ENCODE data around the gene SMOC2.

Gene SMOC2

GRCh38 chr6:168469926-168470325, 28.9 kb downstream of the SMOC2 start:
- H3K4me3 ChIP-seq: no peak overlapping the region

GRCh38 chr6:168472363-168472762, 31.4 kb downstream of the SMOC2 start:
- H3K27ac ChIP-seq: no peak overlapping the region
- no peak overlapping the region for H3K4me3 ChIP-seq

More at GRCh38 chr6:168469926-168470325, 28.9 kb downstream of the SMOC2 start:
- no peak overlapping the region for H3K27ac ChIP-seq

DNA sequence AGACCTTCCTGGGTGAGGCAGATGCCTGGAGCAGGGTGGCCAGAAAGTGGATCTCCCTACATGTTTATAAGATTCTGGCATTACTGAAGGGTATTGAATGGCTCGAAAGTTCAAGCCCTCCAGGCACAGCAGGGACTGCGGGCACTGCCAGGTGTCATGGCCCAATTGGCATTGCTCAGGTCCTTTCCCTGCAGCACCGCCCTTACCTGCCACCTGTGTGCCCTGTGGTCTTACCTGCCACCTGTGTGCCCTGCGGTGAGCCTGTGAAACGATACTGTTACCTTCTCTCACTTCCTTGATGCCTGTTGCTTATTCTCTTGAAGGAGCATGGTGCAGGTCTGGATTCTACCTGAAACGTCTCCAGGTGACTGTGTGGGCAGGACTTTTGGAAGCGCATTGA, 32.2 kb downstream of the SMOC2 start:
- H3K4me3 ChIP-seq: no peak overlapping the region
- H3K27ac ChIP-seq: no peak overlapping the region

DNA sequence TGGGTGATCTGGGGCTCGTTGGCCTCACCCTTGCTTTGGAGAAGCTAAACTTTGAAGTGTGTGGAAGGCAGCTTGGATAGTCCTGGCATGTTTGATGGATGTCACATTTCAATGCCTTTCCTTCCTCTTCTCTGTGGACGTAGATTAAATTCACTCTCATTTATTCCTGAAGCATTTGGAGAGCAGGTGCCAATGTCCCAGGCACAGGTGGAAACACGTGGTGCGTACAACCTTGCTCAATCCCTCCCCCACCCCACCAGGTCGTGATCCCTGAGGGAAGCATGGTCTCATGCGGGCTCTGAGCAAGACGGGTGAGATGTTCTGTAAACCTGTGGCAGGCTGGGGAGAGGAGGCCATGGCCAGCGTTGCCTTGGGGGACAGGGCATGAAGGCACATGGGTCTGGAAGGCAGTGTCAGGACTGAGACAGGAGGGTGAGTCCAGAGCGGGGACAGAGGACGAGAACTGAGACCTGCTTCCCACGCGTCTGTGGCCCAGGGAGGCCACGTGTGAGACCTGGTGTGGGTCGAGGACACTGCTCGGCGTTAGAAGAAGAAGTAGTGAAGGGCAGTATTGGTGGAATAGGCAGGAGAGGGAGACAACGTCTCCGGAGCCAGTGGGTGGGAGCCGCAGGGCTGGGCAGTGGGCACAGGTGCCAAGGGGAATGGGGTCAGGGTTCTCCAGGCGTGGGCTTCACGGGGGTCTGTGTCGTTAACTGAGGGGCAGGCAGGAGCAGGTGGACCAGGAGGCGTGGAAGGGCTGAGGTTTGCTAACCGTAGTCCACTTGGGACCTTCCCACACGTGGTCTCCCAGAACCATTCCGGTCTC, 34.4 kb downstream of the SMOC2 start:
- H3K4me3 ChIP-seq: no peak overlapping the region

DNA sequence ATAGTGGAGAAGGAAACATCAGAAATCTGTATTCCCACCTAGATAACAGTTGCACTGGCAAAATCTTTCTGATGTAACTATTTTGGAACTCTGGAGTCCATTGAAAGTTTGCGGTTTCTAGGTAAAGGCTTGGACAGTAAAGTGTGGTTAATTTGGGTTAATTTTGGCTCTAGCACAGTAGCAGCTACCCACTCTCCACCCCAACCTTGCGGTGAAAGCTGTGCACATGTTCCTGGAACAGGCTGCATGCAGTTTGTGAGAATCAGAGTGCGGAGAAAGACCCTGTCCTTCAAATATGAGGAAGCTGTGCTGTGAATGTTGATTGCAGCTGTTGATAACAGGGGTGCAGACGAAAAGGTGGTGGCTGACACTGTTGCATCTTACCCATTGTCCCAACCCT, 38.4 kb downstream of the SMOC2 start:
- no peak overlapping the region for H3K27ac ChIP-seq
- no peak overlapping the region for H3K4me3 ChIP-seq

More for the DNA sequence above, 34.4 kb downstream of the SMOC2 start:
- H3K27ac ChIP-seq: no peak overlapping the region

GRCh38 chr6:168480481-168480880, 39.5 kb downstream of the SMOC2 start:
- Histone ChIP-seq H3K27ac (no peak overlapping the region), H3K4me3 (no peak overlapping the region)

GRCh38 chr6:168485818-168486217, 44.8 kb downstream of the SMOC2 start:
- H3K27ac ChIP-seq: no peak overlapping the region
- H3K4me3 ChIP-seq: no peak overlapping the region

DNA sequence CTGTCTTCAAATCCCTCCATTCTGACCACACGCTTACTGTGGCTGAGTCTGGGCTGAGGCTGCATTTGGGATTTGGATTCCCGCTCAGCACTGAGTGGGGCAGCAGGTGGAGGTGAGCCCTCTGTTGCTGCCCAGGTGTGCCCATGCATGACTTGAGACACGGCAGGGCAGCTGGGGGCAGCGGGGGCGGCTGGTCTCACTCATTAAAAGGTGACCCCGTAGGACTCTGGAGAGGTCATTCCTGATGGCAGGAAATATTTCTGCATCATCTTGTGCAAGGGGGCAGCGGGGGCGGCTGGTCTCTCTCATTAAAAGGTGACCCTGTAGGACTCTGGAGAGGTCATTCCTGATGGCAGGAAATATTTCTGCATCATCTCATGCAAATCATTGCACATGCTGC, 49.8 kb downstream of the SMOC2 start:
- Histone ChIP-seq H3K27ac (no peak overlapping the region), H3K4me3 (no peak overlapping the region)

DNA sequence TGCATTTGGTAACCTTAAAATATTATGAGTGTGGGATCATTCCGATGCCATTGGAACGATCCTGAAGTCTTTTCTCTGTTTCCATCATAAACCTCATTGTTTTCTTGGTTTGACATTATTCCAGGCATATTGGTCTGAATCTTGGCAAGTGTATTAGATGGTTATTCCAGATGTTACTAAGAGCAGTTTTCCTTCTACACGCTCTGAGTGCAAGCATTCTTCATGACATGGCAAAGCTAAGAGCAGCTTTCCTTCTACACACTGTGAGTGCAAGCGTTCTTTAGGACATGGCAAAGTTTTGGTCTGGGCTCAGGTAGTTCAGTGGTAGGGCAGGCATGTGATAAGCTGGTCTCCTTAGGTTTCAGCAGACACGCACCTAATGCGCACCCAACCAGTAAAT, 53.0 kb downstream of the SMOC2 start:
- Histone ChIP-seq H3K27ac (no peak overlapping the region), H3K4me3 (no peak overlapping the region)

GRCh38 chr6:168494726-168495125, 53.7 kb downstream of the SMOC2 start:
- no peak overlapping the region for H3K27ac ChIP-seq
- H3K4me3 ChIP-seq: no peak overlapping the region

DNA sequence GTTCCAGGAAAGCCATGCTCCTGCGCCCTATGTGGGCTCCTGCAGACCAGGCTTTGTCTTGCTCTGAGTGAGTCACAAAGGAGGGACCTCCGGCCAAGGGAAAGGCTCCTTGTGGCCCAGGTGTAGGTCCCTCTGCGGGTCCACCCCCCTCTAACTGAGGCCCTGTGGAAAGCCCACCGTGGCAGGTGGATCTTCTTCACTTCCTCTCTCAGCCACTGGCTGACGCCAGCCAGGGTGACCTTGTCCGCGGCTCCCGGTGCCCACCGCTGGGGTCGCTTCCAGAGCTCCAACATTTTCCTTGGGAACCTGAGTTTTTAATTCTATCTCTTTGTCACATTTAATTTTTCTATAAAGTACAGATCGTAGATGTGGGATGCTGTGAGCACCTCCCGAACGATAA, 54.1 kb downstream of the SMOC2 start:
- Histone ChIP-seq H3K27ac (no peak overlapping the region), H3K4me3 (no peak overlapping the region)

GRCh38 chr6:168495636-168496035, 54.7 kb downstream of the SMOC2 start:
- H3K27ac ChIP-seq: no peak overlapping the region
- no peak overlapping the region for H3K4me3 ChIP-seq

DNA sequence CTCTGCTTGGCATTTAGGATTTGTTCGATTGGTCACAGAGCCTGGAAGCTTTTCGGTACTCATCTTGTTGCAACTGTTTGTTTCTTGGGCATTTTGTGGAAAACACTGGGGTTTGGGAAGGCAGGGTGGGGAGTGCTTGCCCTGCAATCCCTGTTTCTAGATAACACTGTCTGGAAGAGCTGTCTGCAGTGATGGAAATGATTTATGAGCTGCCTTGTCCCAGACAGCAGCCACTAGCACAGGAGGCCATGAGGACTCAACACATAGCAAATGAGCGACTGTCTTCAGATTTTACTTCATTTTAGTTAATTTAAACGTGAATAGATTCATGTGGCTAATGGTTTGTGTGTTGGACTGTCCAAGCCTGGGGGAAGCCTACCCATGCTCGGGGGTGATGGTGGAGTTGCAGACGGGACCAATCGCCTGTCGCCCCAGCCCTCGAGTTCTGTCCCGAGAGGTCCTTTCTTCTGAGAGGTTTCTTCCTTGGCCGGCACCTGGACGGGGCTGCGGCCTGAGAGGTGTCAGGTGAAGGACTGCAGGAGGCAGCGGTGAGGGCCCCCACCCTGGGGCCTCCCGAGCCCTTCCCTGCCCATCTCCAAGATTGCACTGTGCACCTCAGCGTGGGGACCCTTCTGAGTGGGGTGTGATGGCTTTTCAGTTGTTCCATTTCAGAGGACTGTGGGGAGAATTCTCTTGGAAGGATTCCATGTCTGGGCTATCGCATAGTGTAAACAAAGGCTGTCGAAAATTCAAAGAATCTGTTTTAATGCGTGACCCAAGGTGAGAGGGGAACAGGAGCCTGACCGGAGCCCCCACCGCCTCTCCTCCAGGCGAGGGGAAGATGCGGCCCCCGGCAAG, 55.4 kb downstream of the SMOC2 start:
- H3K4me3 ChIP-seq: no peak overlapping the region
- no peak overlapping the region for H3K27ac ChIP-seq

DNA sequence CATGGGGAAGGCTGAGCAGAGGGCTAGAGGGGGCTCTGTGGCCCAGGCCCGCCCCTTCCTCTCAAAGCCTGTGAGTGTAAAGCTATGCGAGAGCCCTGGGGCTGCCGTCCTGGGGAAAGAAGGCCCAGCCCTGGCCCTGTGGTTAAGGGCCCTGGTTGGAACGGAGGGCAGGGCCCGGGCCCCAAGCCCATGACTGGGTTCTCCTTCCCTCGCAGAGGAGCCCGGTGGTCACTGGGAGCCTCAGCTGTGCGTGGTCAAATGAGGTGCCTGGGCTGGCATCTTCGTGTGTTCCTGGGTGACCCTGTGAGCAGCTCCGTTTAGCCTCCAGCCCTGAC, 56.0 kb downstream of the SMOC2 start:
- H3K27ac ChIP-seq: no peak overlapping the region
- no peak overlapping the region for H3K4me3 ChIP-seq

DNA sequence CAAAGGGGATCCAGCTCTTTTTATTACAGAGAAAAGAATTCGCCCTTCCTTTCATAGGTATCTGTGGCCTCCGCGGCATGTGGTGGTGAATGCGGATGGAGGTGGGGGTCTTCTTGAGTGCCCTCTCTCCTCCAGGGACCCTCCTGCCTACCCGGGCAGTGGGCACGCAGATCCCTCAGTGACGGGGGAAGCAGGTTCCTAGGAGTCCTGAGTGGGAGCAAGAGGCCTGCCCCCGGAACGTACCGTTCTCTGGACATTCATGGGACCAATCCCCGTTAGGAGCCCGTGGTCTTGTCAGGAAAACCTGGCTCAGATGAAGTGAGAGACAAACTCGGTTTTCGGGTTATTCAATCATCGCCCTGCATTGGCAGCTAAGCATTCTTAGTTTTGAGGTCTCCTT, 56.4 kb downstream of the SMOC2 start:
- Histone ChIP-seq H3K27ac (no peak overlapping the region), H3K4me3 (no peak overlapping the region)

DNA sequence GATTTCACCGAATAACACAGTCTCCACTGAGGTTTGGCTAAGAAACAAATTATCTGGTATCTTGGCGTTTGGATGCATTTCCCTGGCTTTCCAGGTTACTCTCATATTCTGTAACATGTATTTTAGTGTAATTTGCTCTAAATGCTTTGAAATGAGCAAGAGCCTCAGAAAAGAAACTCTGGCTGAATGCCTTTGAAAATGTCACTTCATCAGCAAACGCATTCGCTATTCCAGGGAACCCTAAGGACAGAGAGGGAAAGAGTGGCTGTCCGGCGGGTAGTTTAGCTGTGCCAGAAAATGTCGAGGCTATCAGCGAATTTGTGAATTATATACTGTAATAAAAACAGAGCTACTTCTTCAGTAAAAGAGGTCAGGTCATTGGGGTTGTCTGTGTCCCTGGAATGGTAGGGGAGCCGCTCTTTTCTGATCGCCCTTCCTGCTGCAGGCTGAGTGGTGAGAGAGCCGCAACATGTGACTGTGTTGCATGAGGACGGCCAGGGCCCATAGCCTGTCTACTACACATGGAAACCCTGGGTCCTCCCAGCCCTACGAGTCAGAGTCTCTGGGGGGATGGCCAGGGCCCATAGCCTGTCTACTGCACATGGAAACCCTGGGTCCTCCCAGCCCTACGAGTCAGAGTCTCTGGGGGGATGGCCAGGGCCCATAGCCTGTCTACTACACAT, 57.3 kb downstream of the SMOC2 start:
- H3K27ac ChIP-seq: no peak overlapping the region
- no peak overlapping the region for H3K4me3 ChIP-seq

DNA sequence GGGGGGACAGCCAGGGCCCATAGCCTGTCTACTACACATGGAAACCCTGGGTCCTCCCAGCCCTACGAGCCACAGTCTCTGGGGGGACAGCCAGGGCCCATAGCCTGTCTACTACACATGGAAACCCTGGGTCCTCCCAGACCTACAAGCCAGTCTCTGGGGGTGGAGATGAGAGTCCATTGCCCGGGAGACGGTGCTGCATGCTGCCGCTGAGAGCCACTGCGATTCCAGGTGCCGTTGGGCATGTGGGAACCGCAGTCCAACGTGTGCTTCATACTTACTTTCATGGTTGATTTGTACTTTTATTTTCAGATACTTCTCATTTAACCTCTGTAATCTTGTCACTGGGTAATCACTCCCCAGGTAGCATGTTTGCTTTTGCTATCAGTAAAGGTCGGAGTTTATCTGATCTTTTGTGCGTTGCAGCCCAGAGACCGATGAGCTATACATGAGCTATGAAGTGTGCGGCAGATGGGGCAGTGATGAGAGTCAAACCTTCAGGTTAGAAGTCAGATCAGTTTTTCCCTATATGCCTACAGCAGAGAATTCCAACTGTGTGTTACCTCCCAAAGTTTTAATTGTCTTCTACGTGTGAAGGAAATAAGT, 58.2 kb downstream of the SMOC2 start:
- H3K4me3 ChIP-seq: no peak overlapping the region
- H3K27ac ChIP-seq: no peak overlapping the region

- Histone ChIP-seq H3K4me3 (no peak overlapping the region), H3K27ac (no peak overlapping the region)
Observed at GRCh38 chr6:168500519-168500918, 59.5 kb downstream of the SMOC2 start.

DNA sequence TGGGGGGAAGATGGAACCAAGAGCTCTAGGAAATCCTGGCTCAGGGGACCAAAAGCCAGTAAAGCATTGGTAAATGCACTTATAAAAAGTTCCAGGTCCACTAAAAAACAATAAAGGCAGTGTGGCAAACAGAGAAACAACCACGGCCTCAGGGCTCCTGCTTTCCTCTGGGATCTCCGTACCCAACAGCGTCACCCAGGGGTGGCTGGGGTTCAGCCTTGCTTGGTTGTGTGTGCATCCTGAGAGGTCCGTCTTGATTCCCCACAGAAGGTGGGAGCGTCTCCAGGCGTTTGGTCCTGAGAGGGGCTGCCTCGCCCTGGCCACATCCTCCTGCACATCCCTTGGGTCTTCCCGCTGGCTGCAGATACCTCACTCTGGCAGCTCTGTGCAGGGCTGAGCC, 60.6 kb downstream of the SMOC2 start:
- Histone ChIP-seq H3K27ac (no peak overlapping the region), H3K4me3 (no peak overlapping the region)

DNA sequence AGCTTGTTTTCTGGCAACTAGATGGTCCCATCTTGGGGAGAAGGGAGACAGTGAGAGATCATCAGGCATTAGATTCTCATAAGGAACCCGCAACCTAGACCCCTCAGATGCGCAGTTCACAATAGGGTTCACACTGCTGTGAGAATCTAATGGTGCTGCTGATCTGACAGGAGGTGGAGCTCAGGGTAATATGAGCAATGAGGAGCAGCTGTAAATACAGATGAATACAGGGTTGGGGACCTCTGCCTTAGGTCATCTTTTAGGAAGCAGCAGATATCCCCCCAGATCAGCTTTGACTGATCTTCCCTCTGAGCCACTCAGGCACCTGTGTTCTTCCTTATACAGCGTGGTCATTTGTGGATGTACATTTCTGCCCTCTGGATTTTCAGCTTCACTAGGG, 63.4 kb downstream of the SMOC2 start:
- H3K4me3 ChIP-seq: no peak overlapping the region
- H3K27ac ChIP-seq: no peak overlapping the region
